Muscle of leg (tissue), 11 donors: Measurements from ENCODE around the gene ATP2A2. TPM values are rescaled to one million over a fixed set of nuclear protein-coding genes. Genes with fewer than 3 reads are reported as not detected.
"Not testable (repeated sequence)": the region's sequence is repeated elsewhere in the genome, so short reads cannot be mapped to it uniquely, and the experiment has no call there.

Experiments used
- DNase-seq: peaks from one replicate; pipeline ENCODE4 v3.0.0; 2013
- H3K27ac ChIP-seq: one replicate; pipeline ENCODE4 v1.5.1; 2013; ENCODE audit warnings: mild to moderate bottlenecking, low read length, control low read depth
- H3K27me3 ChIP-seq: one replicate; pipeline ENCODE4 v1.6.1; 2013; ENCODE audit warnings: low read length; ENCODE audit not compliant: control insufficient read depth, insufficient read depth
- H3K36me3 ChIP-seq: one replicate; pipeline ENCODE4 v1.6.1; 2013; ENCODE audit warnings: low read length; ENCODE audit not compliant: control insufficient read depth, insufficient read depth
- H3K4me1 ChIP-seq: one replicate; pipeline ENCODE4 v1.6.1; 2013; ENCODE audit warnings: low read length; ENCODE audit not compliant: control insufficient read depth, insufficient read depth
- H3K4me3 ChIP-seq: one replicate; pipeline ENCODE4 v1.5.1; 2013; ENCODE audit warnings: low read length, control low read depth
- H3K9me3 ChIP-seq: replicated peaks from 2 replicates; pipeline ENCODE4 v1.6.1; 2013; ENCODE audit warnings: low read depth, low read length; ENCODE audit not compliant: control insufficient read depth
- WGBS: methylation state at CpG from one replicate; pipeline ENCODE4 v1.1.5; 2013; ENCODE audit warnings: missing lambda C conversion rate; ENCODE audit not compliant: insufficient coverage; 5-methylcytosine and 5-hydroxymethylcytosine counted together
- polyA plus RNA-seq, 8 donors: library from polyadenylated mRNA; unstranded; fragments of 120-200 nt; gene quantifications; one replicate each; pipeline versions ENCODE4 v1.2.1 to v1.2.3, GENCODE V29; 2013; ENCODE audit warnings: inconsistent platforms in 1 of 8, low replicate concordance in 1 of 8; ENCODE audit not compliant: insufficient read length in 8 of 8, insufficient read depth in 1 of 8
- total RNA-seq: library from RNA; stranded (reverse); fragments of 120-200 nt; gene quantifications from one replicate; pipeline ENCODE4 v1.2.4, GENCODE V29; 2013

The ATP2A2 gene
- total and polyA plus RNA-seq, 9 donors, result 312 to 712 (median 556) TPM

GRCh38 chr12:110373425-110373824 lies 92.4 kb downstream of the ATP2A2 start:
- Histone ChIP-seq H3K4me3 (no peak overlapping the region), H3K27me3 (no peaks in the 10 kb centered on the region), H3K27ac (peak overlapping the region; percentile 56), H3K4me1 (peaks cover 52% of the 10 kb centered on the region), H3K9me3 (no peaks in the 10 kb centered on the region), H3K36me3 (peaks cover 69% of the 10 kb centered on the region)
- DNase-seq, result peak; percentile 69
- WGBS, result no CpG with 5 or more reads among the region's 2 CpGs

DNA sequence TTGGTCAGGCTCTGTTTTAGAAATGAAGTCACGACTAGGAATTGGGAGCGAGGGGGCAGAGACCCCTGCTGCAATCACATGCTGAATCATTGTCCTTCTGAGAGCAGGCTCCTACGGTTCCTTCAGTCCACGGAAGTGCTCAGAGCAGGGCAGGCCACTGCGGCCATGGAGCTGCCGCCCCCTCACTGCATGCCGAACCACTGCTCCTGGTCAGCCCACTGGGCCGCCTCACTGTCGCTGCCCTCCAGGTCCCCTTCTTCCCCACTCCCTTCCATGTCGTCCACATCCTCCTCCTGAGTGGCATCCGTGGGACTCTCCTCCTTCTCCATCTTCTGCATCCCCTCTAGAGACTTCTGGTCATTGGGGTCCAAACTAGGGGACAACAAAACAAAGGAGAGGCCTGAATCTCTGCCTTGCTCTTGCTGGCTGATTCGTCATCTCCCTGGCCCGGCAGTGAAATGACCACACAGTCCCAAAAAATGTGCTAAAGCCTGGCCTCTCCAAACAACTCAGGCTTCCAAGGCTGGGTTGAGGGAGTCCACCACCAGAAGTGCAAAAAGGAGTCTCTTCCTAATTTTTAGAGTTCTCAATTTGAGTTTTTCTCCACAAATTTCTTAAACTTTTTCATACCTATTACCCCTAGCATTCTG lies 93.0 kb downstream of the ATP2A2 start:
- Histone ChIP-seq H3K9me3 (no peaks in the 10 kb centered on the region), H3K4me1 (peaks cover 52% of the 10 kb centered on the region), H3K27me3 (no peaks in the 10 kb centered on the region), H3K27ac (peak overlapping the region; percentile 56), H3K36me3 (peaks cover 75% of the 10 kb centered on the region), H3K4me3 (no peak overlapping the region)
- WGBS, result 80% methylated on average over 11 of the region's 13 CpGs
- no peak for DNase-seq

DNA sequence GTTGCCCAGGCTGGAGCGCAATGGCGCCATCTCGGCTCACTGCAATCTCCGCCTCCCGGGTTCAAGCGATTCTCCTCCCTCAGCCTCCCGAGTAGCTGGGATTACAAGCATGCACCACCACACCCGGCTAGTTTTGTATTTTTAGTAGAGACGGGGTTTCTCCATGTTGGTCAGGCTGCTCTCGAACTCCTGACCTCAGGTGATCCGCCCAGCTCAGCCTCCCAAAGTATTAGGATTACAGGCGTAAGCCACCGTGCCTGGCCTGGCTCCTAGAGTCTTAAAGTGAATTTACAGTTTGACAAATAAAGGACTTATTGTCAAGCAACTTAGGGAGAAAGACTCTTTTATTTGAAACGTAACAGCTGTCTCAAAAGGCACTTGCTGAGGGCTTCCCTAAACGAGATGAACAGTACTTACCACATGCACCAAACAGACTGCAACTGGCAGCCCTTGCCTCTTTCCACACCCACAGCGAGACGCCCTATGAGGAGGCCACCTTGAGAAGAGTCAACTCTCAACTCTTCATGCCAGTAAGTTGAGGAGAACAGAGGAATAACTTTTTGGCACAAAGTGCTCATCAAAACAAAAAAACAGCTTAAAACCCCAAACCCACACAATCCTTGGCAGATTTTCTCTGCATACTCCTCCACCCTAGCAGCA lies 97.2 kb downstream of the ATP2A2 start:
- WGBS, result 81% methylated on average over 7 of the region's 17 CpGs

GRCh38 chr12:110379197-110379596 lies 98.2 kb downstream of the ATP2A2 start:
- H3K27ac ChIP-seq, result peak overlapping the region; percentile 13
- 100% methylated on average over 3 of the region's 3 CpGs for WGBS
- peaks cover 68% of the 10 kb centered on the region for H3K36me3 ChIP-seq
- H3K27me3 ChIP-seq, result no peaks in the 10 kb centered on the region
- H3K4me1 ChIP-seq, result peaks cover 15% of the 10 kb centered on the region
- DNase-seq, result no peak
- no peak overlapping the region for H3K4me3 ChIP-seq
- no peaks in the 10 kb centered on the region for H3K9me3 ChIP-seq

More for the DNA sequence above, 97.2 kb downstream of the ATP2A2 start:
- DNase-seq, H3K27me3 ChIP-seq, H3K4me3 ChIP-seq, H3K9me3 ChIP-seq, H3K27ac ChIP-seq: not testable (repeated sequence)
- Histone ChIP-seq H3K36me3 (peaks cover 73% of the 10 kb centered on the region), H3K4me1 (peaks cover 25% of the 10 kb centered on the region)

GRCh38 chr12:110379631-110380030 lies 98.6 kb downstream of the ATP2A2 start:
- DNase-seq, result no peak
- WGBS, result no CpG with 5 or more reads among the region's 2 CpGs
- Histone ChIP-seq H3K4me3 (no peak overlapping the region), H3K27me3 (no peaks in the 10 kb centered on the region), H3K27ac (peak overlapping the region; percentile 13), H3K9me3 (no peaks in the 10 kb centered on the region), H3K36me3 (peaks cover 68% of the 10 kb centered on the region), H3K4me1 (peaks cover 12% of the 10 kb centered on the region)

DNA sequence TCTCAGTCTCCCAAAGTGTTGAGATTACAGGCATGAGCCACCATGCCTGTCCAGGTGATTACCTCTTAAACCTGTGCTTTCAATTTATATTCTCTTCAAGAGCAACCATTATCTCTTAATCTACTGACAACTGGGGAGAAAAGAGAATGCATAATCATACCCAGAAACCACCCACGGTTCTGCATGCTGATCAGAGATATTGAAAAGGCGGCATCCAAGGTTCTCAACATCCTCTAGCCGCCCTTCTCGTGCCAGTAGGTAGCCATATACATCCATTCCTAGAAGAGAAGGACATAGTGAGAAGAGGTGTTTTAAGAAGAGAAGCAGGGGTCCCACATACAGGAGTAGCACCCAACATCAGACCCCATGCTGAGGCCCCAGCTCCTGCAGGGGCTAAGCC lies 101.6 kb downstream of the ATP2A2 start:
- Histone ChIP-seq H3K27ac (no peak overlapping the region), H3K4me3 (no peak overlapping the region), H3K36me3 (peaks cover 67% of the 10 kb centered on the region), H3K9me3 (no peaks in the 10 kb centered on the region), H3K4me1 (peaks cover 1% of the 10 kb centered on the region), H3K27me3 (no peaks in the 10 kb centered on the region)
- no CpG with 5 or more reads among the region's 4 CpGs for WGBS
- DNase-seq, result no peak

Other genes starting within 250 kb of the ATP2A2 start
- 26.3 TPM for gene C12orf76, start 232.7 kb upstream of the ATP2A2 start, total RNA-seq
- 10 to 100 TPM; 18.8 to 30.2 (median 23.9) TPM for gene C12orf76, start 232.7 kb upstream of the ATP2A2 start, polyA plus RNA-seq
- gene IFT81, start 156.9 kb upstream of the ATP2A2 start, total RNA-seq, result 17.3 TPM
- 10 to 100 TPM; 14.0 to 19.9 (median 18.0) TPM for gene IFT81, start 156.9 kb upstream of the ATP2A2 start, polyA plus RNA-seq
- 49.6 TPM for gene ANAPC7, start 122.5 kb downstream of the ATP2A2 start, total RNA-seq
- gene ANAPC7, start 122.5 kb downstream of the ATP2A2 start, polyA plus RNA-seq, result 10 to 100 TPM; 46.2 to 79.7 (median 59.0) TPM
- 132 TPM for gene ARPC3, start 169.1 kb downstream of the ATP2A2 start, total RNA-seq
- gene ARPC3, start 169.1 kb downstream of the ATP2A2 start, polyA plus RNA-seq, result 100 to 1,000 TPM; 118 to 156 (median 138) TPM
- 18.0 TPM for gene GPN3, start 187.0 kb downstream of the ATP2A2 start, total RNA-seq
- gene GPN3, start 187.0 kb downstream of the ATP2A2 start, polyA plus RNA-seq, result 10 to 100 TPM; 22.9 to 28.4 (median 23.6) TPM
- gene FAM216A, start 187.6 kb downstream of the ATP2A2 start, total RNA-seq, result 12.2 TPM
- gene FAM216A, start 187.6 kb downstream of the ATP2A2 start, polyA plus RNA-seq, result 10 to 100 TPM; 12.8 to 18.3 (median 15.1) TPM
- 71.6 TPM for gene VPS29, start 220.9 kb downstream of the ATP2A2 start, total RNA-seq
- gene VPS29, start 220.9 kb downstream of the ATP2A2 start, polyA plus RNA-seq, result 100 to 1,000 TPM; 110 to 155 (median 119) TPM
- 3.5 TPM for gene RAD9B, start 221.1 kb downstream of the ATP2A2 start, total RNA-seq
- gene RAD9B, start 221.1 kb downstream of the ATP2A2 start, polyA plus RNA-seq, result 1 to 10 TPM; 1.8 to 3.4 (median 2.1) TPM